ENCODE measurements around the gene ELOB. TPM values are rescaled to one million over a fixed set of nuclear protein-coding genes. Genes with fewer than 3 reads are reported as not detected.

ELOB gene
- total RNA-seq, 1 donor from 2014 or later = 239 TPM

DNA sequence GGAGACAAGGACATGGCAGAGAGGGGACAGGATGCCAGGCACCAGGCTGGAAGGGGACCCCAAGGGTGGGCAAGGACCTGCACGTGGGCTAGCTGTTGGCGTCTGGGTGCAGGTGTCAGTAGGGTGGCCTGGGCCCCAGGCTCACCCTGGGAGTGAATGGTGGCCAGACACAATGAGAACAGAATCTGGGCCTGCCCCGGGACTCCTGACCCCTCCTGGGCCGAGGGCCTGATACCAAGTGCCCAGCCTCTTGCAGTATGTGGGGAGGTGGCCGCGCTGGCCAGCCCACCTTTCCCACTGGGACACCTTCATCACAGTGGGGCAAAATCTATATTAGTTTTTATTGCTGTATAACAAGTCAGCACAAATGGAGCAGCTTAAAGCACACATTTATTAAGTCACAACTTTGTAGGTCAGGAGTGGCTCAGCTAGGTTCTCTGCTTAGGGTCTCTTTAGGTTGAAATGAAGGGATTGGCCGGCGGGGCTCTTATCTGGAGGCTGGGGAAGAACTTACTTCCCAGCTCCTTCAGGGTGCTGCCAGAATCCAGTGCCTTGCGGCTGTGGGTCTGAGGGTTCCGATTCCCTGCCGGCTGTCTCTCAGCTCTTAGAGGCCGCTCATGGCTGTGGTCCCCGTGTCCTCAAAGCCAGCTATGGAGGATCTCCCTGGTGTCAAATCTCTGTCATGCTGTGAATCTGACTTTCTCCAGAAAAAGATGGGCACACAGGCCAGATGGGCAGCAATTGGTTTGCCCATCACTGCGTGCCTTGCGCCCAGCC is 6.7 kb upstream of the ELOB start:
- no peak for DNase-seq (ENCODE audit: low read depth)

DNA sequence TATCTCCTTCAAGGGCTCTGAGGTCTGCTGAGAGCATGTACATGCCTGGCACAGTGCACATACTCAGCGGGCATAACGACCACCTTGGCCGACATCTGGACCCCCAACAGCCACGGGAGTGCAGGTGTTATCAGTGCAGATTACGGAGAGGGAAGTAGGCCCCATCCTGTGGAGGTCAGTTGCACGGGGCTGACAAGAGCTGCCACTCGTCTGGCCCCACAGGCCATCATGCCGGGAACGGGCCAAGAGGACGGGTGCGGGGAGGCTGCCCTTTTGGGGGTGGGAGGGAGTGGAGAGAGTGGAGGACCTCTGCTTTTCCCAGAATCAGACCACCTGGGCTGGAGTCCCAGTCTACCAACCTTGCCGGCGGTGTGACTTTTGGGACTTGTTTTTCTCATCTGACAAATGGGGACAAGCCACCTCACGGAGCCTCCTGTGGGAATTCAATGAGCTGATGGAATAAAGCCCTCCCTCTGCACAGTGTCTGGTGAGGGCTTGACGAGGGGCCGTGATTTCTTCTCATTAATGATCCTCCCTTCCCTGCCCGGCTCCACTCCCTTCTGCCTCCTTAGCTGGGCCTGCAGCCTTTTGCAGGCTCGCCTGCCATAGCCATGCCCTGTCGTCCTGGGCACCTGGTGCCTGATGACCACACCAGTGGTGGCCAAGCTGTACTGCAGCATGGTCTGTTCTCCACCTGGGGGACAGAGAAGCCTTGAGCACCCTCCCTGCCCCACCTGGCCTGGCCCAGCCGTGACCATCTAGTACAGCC is 5.7 kb upstream of the ELOB start:
- DNase-seq (ENCODE audit: low read depth) = no peak

- DNase-seq (ENCODE audit: low read depth) = no peak
Observed at GRCh38 chr16:2779978-2780898, 3.2 kb upstream of the ELOB start.

GRCh38 chr16:2779151-2779920 is 2.3 kb upstream of the ELOB start:
- no peak for DNase-seq (ENCODE audit: low read depth)

DNA sequence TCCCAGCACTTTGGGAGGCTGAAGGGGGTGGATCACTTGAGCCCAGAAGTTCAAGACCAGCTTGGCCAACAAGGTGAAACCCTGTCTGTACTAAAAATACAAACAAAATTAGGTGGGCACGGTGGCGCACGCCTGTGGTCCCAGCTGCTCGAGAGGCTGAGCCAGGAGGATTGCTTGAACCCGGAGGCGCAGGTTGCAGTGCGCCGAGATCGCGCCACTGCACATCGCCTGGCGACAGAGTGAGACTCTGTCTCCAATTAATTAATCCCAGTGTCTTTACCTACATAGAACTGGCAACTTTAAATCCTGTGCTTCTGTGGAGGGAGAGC is 1.5 kb upstream of the ELOB start:
- no peak for DNase-seq (ENCODE audit: low read depth)

GRCh38 chr16:2777903-2778629 is 986 bp upstream of the ELOB start:
- peak; percentile 26 for DNase-seq (ENCODE audit: low read depth)

DNA sequence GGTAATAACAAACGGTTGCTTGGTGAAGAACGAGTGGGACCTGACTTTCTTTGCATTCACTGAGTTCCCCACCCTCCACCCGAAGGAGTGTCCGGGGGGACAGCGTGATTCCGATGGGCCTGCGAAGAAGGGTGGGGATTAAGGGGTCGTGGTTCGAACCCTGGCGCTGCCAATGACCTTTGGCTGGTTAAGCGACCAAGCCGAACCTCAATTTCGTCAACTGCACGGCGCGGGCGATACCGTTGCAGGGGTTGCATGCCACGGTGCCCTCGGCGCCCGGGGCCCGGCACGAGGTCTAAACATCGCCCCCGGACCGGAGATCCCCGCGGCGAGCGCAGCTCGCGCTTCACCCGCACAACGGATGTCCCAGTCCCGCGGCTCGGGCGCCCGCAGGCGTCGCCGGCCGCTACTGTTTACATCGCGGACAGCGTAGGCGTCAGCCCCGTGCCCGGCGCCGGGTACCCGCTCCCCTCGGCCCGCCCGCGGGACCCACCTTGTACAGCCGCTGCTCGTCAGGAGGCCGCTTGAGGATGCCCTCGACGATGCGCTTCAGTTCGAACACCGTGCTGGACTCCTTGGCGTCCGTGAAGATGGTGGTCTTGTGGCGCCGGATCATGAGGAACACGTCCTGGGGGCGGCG is 460 bp downstream of the ELOB start:
- no peak for DNase-seq (ENCODE audit: low read depth)

DNA sequence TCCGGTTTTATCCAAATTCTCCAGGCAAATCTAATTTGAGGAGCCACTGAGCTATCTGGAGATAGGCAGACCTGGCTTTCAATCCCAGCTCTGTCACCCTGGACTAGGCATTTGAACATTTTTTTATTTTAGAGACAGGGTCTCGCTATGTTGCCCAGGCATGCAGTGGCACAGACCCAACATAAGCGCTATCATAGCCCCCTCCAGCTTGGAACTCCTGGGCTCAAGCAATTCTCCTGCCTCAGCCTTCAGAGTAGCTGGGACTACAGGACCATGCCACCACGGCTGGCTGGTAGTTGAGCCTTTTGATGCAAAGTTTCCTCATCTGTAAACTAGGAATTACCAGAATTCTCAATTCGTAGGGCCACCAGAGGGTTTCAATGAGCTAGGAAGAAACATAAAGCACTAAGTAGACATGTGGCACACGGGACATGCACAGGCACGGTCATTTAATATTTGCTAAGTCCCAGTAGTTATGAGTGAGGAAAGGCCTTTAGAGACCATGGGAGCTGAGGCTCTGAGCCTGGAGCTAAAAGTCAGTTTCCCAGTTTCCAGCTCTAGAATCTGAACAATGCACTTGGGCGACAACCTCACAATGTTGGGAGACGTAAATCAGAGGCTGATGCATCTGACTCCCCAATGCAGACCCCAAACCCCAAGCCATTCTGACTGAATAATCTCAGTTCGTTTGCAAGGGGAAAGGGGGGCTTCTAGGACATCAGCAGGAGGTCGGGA is 1.1 kb downstream of the ELOB start:
- DNase-seq (ENCODE audit: low read depth) = no peak

DNA sequence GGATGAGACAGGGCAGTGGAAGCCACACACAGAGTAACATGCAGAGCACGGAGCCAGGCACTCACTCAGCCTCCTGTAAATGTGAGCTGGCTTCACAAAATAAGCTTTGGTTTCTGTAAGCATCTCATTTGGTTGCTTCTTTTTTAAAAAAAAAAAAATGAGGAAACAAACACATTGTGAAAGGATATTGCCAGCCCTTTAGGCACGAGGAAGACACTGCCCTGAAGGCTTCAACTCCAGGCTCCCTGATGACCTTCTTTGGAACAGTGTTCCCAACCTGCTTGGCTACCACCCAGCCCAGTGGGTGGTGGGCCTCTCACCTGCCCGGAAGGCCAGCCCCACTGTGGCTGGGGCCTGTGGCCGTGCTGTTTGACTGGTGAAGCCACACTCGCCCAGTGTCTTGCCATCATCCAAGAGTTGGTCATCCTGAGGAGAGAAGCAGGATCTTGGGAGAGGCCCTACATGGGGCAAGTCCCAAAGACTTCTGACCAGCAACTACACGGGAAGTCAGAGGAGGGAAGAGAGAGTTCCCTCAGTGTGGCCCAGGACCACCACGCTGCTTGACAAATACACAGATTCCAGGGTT is 1.9 kb downstream of the ELOB start:
- DNase-seq (ENCODE audit: low read depth) = no peak

GRCh38 chr16:2774161-2774891 is 2.8 kb downstream of the ELOB start:
- no peak for DNase-seq (ENCODE audit: low read depth)

DNA sequence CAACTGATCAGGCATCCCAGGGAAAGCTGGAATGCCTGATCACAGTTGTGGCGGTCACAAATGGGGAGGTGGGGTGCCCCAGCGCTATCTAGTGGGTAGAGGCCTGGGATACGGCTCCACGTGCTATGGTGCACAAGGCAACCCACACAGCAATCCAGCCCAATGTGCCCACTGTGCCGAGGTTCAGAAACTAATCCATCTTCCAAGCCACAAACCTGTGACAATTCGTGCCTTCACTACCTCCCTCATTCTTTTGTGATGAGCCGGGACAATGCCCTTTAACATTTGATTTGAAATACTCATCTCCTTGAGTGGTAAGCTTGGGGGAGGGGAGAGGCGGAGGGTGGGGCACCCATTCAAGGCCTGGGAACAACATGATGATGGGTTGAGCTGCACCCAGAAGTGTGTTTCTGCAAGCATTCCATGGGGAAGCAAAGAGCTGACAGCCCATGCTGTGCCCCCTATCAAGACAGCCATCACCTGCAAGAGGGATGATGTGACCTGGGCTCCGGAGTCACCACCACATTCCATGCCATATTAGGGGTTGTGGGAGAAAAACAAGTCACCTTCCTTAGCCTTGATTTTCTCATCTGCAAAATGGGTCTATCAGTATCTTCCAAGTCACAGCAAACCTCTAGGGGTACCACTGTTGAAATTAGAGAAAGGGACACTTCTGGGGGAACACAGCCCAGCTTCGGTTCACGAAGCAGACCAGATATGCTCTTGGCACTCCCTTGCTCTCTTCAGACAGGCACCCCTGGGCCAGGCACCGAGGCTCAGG is 3.7 kb downstream of the ELOB start:
- DNase-seq (ENCODE audit: low read depth) = no peak

DNA sequence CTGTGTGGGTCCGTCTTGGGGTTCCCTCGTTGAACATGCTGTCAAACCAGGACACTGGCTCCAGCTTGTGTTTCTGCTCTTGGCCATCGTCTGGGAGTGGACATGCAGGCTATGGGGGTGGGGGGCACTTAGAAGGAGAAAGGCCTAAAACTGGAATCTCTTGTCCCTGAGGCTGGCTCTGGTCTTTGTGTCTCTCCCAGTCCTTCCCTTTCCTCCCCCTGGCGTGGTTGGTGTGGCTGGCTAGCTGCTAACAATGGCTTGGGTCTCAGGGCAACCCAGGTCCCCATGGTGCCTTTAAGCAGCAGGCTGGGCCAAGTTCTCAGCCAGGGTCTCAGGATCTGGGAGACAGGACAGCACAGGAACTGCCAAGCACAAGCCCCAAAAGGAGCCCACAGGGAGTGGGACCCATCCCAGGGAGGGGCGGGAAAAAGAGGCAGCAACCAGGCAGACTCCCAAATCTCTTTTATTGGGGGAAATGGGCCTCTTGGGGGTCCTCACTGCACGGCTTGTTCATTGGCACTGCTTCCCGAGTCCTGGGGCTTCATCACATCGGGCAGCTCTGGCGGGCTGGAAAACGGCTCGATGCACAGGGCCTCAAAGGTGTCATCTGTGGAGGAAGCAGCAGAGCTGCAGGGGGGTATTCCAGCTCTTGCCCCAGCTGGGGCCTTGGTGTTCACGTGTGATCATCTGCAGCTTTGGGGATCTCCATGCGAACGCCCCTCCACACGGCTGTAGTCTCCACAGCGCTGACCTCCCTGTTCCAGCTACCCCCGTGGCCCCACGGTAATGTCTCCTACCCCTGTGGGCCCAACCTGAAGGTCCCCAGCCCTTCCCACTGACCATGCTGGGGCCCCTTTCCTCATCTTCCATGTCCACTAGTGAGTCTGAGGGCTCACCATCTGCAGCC is 5.3 kb downstream of the ELOB start:
- DNase-seq (ENCODE audit: low read depth) = no peak

- DNase-seq (ENCODE audit: low read depth) = no peak
Observed at GRCh38 chr16:2770057-2770951, 6.8 kb downstream of the ELOB start.

DNA sequence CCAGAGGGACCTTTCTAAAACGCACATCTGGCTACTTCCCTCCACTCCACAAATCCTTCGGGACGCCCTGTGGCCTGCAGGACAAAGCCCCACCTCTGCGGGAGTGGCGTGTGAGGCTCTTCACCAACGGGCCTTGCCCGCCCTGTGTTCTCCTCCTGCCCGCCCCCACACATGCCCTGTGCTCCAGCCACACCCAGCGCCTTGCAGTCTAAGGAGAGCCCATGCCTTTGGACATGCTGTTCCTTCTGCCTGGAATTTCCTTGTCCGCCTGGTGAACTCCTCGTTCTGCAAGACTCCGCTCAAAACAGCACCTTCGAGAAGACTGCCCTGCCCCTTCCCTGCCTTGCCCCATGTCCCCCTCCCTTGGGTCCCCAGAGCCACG is 7.4 kb downstream of the ELOB start:
- DNase-seq (ENCODE audit: low read depth) = no peak

GRCh38 chr16:2769100-2769529 is 8.0 kb downstream of the ELOB start:
- DNase-seq (ENCODE audit: low read depth) = no peak

All from renal cortical epithelial cell (primary cell).